EL (cell line): ENCODE results near the gene USP17L18.
"Not testable (repeated sequence)": the region's sequence is repeated elsewhere in the genome, so short reads cannot be mapped to it uniquely, and the experiment has no call there.

Experiments used
- DNase-seq: peaks from one replicate; pipeline ENCODE4 v3.0.0-alpha.2; 2016

USP17L18 gene

DNA sequence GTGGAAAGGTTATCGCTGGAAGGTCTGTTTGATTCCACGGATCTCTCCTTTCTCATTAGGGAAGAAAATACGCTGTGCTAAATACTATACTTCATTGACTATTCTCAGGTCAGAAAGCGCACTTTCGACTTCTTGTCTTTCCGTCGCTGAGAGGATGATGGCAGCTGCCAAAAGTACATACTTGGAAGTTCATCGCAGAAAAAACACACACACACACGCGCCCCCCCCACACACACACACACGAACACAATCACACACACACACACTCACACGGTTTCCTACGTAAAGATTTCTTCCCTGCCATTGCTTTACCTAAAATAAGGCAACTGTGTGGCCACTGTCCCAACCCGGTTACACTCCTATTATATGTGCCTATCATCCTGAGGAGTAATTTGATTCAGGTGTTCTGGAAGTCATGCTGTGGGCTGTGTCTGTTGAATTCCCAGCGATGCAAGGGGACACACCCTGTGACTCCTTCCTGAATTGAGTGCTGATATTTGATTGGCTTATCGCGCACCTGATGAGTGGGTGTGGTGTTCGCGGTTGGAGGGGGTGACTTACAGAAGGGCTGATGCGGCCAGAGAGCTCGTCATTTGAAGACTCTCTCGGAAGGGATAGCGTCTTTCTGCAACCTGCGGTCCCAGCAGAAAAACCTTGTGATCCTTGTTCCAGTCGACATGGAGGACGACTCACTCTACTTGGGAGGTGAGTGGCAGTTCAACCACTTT lies at the start of gene USP17L18:
Gene USP17L18, plus strand, starts transcription at position 678 of the 728 bp plus-strand sequence. Its CDS starts 0 bp downstream, at position 678.
- DNase-seq, result not testable (repeated sequence)

DNA sequence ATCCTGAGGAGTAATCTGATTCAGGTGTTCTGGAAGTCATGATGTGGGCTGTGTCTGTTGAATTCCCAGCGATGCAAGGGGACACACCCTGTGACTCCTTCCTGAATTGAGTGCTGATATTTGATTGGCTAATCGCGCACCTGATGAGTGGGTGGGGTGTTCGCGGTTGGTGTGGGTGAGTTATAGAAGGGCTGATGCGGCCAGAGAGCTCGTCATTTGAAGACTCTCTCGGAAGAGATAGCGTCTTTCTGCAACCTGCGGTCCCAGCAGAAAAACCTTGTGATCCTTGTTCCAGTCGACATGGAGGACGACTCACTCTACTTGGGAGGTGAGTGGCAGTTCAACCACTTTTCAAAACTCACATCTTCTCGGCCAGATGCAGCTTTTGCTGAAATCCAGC lies 38.1 kb upstream of the USP17L18 start, which contains the start of gene USP17L10:
Gene USP17L10, plus strand, starts transcription at position 301 of the 400 bp plus-strand sequence. Its CDS starts 0 bp downstream, at position 301.
- not testable (repeated sequence) for DNase-seq

DNA sequence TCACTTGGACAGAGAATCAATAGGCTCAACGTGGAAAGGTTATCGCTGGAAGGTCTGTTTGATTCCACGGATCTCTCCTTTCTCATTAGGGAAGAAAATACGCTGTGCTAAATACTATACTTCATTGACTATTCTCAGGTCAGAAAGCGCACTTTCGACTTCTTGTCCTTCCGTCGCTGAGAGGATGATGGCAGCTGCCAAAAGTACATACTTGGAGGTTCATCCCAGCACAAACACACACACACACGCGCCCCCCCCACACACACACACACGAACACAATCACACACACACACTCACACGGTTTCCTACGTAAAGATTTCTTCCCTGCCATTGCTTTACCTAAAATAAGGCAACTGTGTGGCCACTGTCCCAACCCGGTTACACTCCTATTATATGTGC lies 33.7 kb upstream of the USP17L18 start:
- DNase-seq, result not testable (repeated sequence)

DNA sequence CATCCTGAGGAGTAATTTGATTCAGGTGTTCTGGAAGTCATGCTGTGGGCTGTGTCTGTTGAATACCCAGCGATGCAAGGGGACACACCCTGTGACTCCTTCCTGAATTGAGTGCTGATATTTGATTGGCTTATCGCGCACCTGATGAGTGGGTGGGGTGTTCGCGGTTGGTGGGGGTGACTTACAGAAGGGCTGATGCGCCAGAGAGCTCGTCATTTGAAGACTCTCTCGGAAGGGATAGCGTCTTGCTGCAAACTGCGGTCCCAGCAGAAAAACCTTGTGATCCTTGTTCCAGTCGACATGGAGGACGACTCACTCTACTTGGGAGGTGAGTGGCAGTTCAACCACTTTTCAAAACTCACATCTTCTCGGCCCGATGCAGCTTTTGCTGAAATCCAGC lies 33.3 kb upstream of the USP17L18 start, which contains the start of gene USP17L11:
Gene USP17L11, plus strand, starts transcription at position 301 of the 400 bp plus-strand sequence. Its CDS starts 0 bp downstream, at position 301.
- not testable (repeated sequence) for DNase-seq

DNA sequence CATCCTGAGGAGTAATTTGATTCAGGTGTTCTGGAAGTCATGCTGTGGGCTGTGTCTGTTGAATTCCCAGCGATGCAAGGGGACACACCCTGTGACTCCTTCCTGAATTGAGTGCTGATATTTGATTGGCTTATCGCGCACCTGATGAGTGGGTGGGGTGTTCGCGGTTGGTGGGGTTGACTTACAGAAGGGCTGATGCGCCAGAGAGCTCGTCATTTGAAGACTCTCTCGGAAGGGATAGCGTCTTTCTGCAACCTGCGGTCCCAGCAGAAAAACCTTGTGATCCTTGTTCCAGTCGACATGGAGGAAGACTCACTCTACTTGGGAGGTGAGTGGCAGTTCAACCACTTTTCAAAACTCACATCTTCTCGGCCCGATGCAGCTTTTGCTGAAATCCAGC lies 28.6 kb upstream of the USP17L18 start, which contains the start of gene USP17L12:
Gene USP17L12, plus strand, starts transcription at position 301 of the 400 bp plus-strand sequence. Its CDS starts 0 bp downstream, at position 301.
- DNase-seq, result not testable (repeated sequence)

- not testable (repeated sequence) for DNase-seq
These were observed 23.8 kb upstream of the USP17L18 start, which contains the start of gene USP17L13 for GRCh38 chr4:9224596-9224995. USP17L13 (plus strand) TSS chr4:9224896; CDS start chr4:9224896, 0 bp downstream.

GRCh38 chr4:9230249-9230648 lies 18.2 kb upstream of the USP17L18 start:
- DNase-seq, result not testable (repeated sequence)

GRCh38 chr4:9234085-9234484 lies 14.3 kb upstream of the USP17L18 start, which contains the start of gene USP17L15:
USP17L15 (plus strand) TSS chr4:9234385; CDS start chr4:9234385, 0 bp downstream.
- DNase-seq, result not testable (repeated sequence)

GRCh38 chr4:9238461-9238860 lies 10.0 kb upstream of the USP17L18 start:
- DNase-seq, result not testable (repeated sequence)

DNA sequence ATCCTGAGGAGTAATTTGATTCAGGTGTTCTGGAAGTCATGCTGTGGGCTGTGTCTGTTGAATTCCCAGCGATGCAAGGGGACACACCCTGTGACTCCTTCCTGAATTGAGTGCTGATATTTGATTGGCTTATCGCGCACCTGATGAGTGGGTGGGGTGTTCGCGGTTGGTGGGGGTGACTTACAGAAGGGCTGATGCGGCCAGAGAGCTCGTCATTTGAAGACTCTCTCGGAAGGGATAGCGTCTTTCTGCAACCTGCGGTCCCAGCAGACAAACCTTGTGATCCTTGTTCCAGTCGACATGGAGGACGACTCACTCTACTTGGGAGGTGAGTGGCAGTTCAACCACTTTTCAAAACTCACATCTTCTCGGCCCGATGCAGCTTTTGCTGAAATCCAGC lies 4.9 kb upstream of the USP17L18 start, which contains the start of gene USP17L17:
Gene USP17L17, plus strand, starts transcription at position 301 of the 400 bp plus-strand sequence. Its CDS starts 0 bp downstream, at position 301.
- not testable (repeated sequence) for DNase-seq

- DNase-seq, result not testable (repeated sequence)
These were observed 4.6 kb downstream of the USP17L18 start, which contains the start of gene USP17L19 for GRCh38 chr4:9253078-9253477. USP17L19 (plus strand) TSS chr4:9253378; CDS start chr4:9253378, 0 bp downstream.

- DNase-seq, result not testable (repeated sequence)
These were observed 9.4 kb downstream of the USP17L18 start, which contains the start of gene USP17L20 for GRCh38 chr4:9257824-9258223. USP17L20 (plus strand) TSS chr4:9258124; CDS start chr4:9258124, 0 bp downstream.

DNA sequence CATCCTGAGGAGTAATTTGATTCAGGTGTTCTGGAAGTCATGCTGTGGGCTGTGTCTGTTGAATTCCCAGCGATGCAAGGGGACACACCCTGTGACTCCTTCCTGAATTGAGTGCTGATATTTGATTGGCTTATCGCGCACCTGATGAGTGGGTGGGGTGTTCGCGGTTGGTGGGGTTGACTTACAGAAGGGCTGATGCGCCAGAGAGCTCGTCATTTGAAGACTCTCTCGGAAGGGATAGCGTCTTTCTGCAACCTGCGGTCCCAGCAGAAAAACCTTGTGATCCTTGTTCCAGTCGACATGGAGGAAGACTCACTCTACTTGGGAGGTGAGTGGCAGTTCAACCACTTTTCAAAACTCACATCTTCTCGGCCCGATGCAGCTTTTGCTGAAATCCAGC lies 14.1 kb downstream of the USP17L18 start, which contains the start of gene USP17L21:
Gene USP17L21, plus strand, starts transcription at position 301 of the 400 bp plus-strand sequence. Its CDS starts 0 bp downstream, at position 301.
- not testable (repeated sequence) for DNase-seq

- not testable (repeated sequence) for DNase-seq
These were observed 18.9 kb downstream of the USP17L18 start, which contains the start of gene USP17L22 for GRCh38 chr4:9267319-9267718. USP17L22 (plus strand) TSS chr4:9267619; CDS start chr4:9267619, 0 bp downstream.

- not testable (repeated sequence) for DNase-seq
These were observed 23.3 kb downstream of the USP17L18 start for GRCh38 chr4:9271719-9272118.
